H1 (cell line): ENCODE data around the gene IGF2R. TPM values are rescaled to one million over a fixed set of nuclear protein-coding genes. Genes with fewer than 3 reads are reported as not detected.

ENCODE experiments used
- KDM4A ChIP-seq: IDR thresholded peaks from one replicate; pipeline ENCODE4 v1.7.1; 2012; ENCODE audit warnings: low read depth, mild to moderate bottlenecking, moderate library complexity, low read length, inconsistent platforms; ENCODE audit not compliant: severe bottlenecking
- SIN3A ChIP-seq, 2 experiments: IDR thresholded peaks in 1 of 2; conservative IDR thresholded peaks in 1 of 2; 2 replicates each; pipeline ENCODE4 v1.6.1; 2011 to 2012; ENCODE audit warnings: low read length in 2 of 2, improper control_type of control experiment in 1 of 2, low read depth in 1 of 2, mild to moderate bottlenecking in 1 of 2
- SP1 ChIP-seq: IDR thresholded peaks from 2 replicates; pipeline ENCODE4 v1.6.1; 2011; ENCODE audit warnings: low read depth, low read length
- polyA plus RNA-seq, 7 experiments: library from polyadenylated mRNA; depleted of rRNA in 3 of 7; stranded (reverse) in 5 of 7; unstranded in 2 of 7; fragments of >200 nt in 5 of 7; fragments of 200-250 nt in 2 of 7; gene quantifications; 1 replicate in 5 of 7; 2 replicates in 1 of 7; 4 replicates in 1 of 7; pipeline versions ENCODE4 v1.2.1 to v1.2.3, GENCODE V29; 2011 to 2013; ENCODE audit warnings: missing spikeins in 2 of 7, mixed read lengths in 2 of 7
- total RNA-seq: library from RNA; stranded (reverse); fragmentation: NEBNext Ultra II Directional; extraction: Animal tissue kit (Norgen Biotek cat#: 25700); gene quantifications from 2 replicates; pipeline ENCODE4 v1.2.1, GENCODE V29; 2021

The IGF2R gene
- total and polyA plus RNA-seq, 2 of the 8 experiments (the other 6 are each of a cell fraction or from before 2014, with no cell fraction given), result 20.6 to 74.1 TPM

DNA sequence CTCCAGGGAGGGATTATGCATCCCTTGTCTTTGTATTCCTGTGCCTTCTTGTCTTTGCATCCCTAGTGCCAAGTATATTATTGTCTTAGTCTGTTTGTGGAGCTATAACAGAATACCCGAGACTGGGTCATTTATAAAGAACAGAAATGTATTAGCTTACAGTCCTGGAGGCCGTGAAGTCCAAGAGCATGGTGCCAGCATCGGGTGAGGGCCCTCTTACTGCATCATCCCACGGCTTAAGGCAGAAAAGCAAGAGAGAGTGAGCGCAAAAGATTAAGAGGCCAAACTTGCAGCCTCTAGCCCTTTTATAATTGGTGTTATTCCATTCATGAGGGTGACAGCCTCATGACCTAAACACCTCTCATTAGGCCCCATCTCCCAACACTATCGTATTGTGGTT lies 8.4 kb upstream of the IGF2R start (continued):
- TF ChIP-seq SP1 (no peak), SIN3A (conservative IDR thresholded peaks at IDR 0.05 in 1 of 2, IDR thresholded peaks at IDR 0.05 in 1 of 2; ENCODE audit: low read depth in 1 of 2, low read length in 2 of 2) (no peak), KDM4A (no peak)
- TF ChIP-seq, all 59 proteins: peak for 0
